Ovary (tissue), 3 donors: ENCODE results near the gene USH2A.

Experiments used
- CTCF ChIP-seq, 3 donors: fragments of 450-650 bp in 2 of 3; fragments of 200-600 bp in 1 of 3; IDR thresholded peaks; one replicate each; pipeline versions ENCODE4 v1.5.1 to v1.8.0; 2016 to 2022; ENCODE audit warnings: antibody characterized with exemption in 3 of 3, mild to moderate bottlenecking in 1 of 3
- POLR2A ChIP-seq: fragments of 450-650 bp; IDR thresholded peaks from one replicate; pipeline ENCODE4 v1.6.1; 2017; ENCODE audit warnings: antibody characterized with exemption, mild to moderate bottlenecking, moderate library complexity
- donor health status: DM: no; HTN: no; CAD: no.

GRCh38 chr1:215833941-215834729, 589.1 kb downstream of the USH2A start:
- TF ChIP-seq CTCF (IDR thresholded peaks at IDR 0.05): no peak
- no peak for TF ChIP-seq POLR2A
